B cell (primary cell): ENCODE results near the gene PHACTR2. TPM values are rescaled to one million over a fixed set of nuclear protein-coding genes. Genes with fewer than 3 reads are reported as not detected.

Experiments
- ATAC-seq: fragments of 200-7000 bp; cut with Tn5 transposase; one replicate; pipeline ENCODE4 v1.10.0; 2021; ENCODE audit warnings: low read depth, mild to moderate bottlenecking, moderate number of reproducible peaks, moderate library complexity
- CTCF ChIA-PET: fragments of 350-600 bp; sonication (Branson Sonifier 250); formaldehyde crosslinking; loops from one replicate; lab custom pipeline; 2021; ENCODE audit warnings: antibody characterized with exemption, inconsistent platforms; lab: Charles Lee
- POLR2A ChIA-PET: fragments of 350-600 bp; sonication (Branson Sonifier 250); formaldehyde crosslinking; loops from one replicate; lab custom pipeline; 2021; ENCODE audit warnings: antibody characterized with exemption; lab: Charles Lee
- DNase-seq: peaks from one replicate; pipeline ENCODE4 v3.0.0; 2013
- H2AFZ ChIP-seq: 2 replicates; pipeline ENCODE4 v1.6.1; 2012; ENCODE audit warnings: mild to moderate bottlenecking, low read depth, low read length; ENCODE audit not compliant: insufficient read depth, poor library complexity, severe bottlenecking
- H3K27ac ChIP-seq, 2 donors: 1 replicate in 1 of 2; 2 replicates in 1 of 2; pipeline ENCODE4 v1.5.1; 2012 to 2013; ENCODE audit warnings: low read length in 2 of 2, mild to moderate bottlenecking in 2 of 2, moderate library complexity in 1 of 2
- H3K27me3 ChIP-seq, 4 experiments: fragments of 200-600 bp in 1 of 4; sonication (generic) in 1 of 4; replicated peaks in 1 of 4; 1 replicate in 2 of 4; 2 replicates in 2 of 4; pipeline versions ENCODE4 v1.6.1 to v1.7.0; 2013 to 2016; ENCODE audit warnings: low read length in 3 of 4, mild to moderate bottlenecking in 2 of 4, mixed read lengths in 1 of 4, moderate library complexity in 1 of 4; ENCODE audit not compliant: insufficient read depth in 4 of 4, control insufficient read depth in 3 of 4; ENCODE audit errors: control extremely low read depth in 1 of 4
- H3K36me3 ChIP-seq, 2 experiments: replicated peaks in 1 of 2; 1 replicate in 1 of 2; 2 replicates in 1 of 2; pipeline versions ENCODE4 v1.6.1 to v1.7.1; 2013; ENCODE audit warnings: low read length in 1 of 2; ENCODE audit not compliant: insufficient read depth in 2 of 2, control insufficient read depth in 1 of 2; ENCODE audit errors: control extremely low read depth in 1 of 2, extremely low read depth in 1 of 2
- H3K4me1 ChIP-seq, 2 donors: fragments of 200-600 bp in 1 of 2; sonication (generic) in 1 of 2; 1 replicate in 1 of 2; 2 replicates in 1 of 2; pipeline versions ENCODE4 v1.5.1 to v1.6.1; 2013 to 2017; ENCODE audit warnings: low read length in 2 of 2; ENCODE audit not compliant: control insufficient read depth in 2 of 2, insufficient read depth in 2 of 2
- H3K4me2 ChIP-seq: replicated peaks from 2 replicates; pipeline ENCODE3; 2012; ENCODE audit warnings: mild to moderate bottlenecking, low read depth, low read length; ENCODE audit not compliant: poor library complexity, severe bottlenecking
- H3K4me3 ChIP-seq, 5 experiments: fragments of 200-600 bp in 1 of 5; sonication (generic) in 1 of 5; 1 replicate in 3 of 5; 2 replicates in 2 of 5; pipeline versions ENCODE4 v1.5.1 to v1.7.0; 2011 to 2016; ENCODE audit warnings: low read length in 4 of 5, mild to moderate bottlenecking in 4 of 5, low read depth in 2 of 5, control low read depth in 1 of 5, moderate library complexity in 1 of 5; ENCODE audit not compliant: insufficient read depth in 1 of 5; ENCODE audit errors: control extremely low read depth in 1 of 5, extremely low read depth in 1 of 5
- H3K79me2 ChIP-seq: fragments of 200-600 bp; sonication (generic); one replicate; pipeline ENCODE4 v1.6.0; 2016; ENCODE audit warnings: low read length; ENCODE audit not compliant: control insufficient read depth, insufficient read depth
- H3K9ac ChIP-seq: fragments of 200-600 bp; sonication (generic); 2 replicates; pipeline ENCODE4 v1.6.1; 2017; ENCODE audit warnings: mild to moderate bottlenecking, low read length, moderate library complexity
- H3K9me3 ChIP-seq, 3 donors: one replicate each; pipeline versions ENCODE4 v1.6.1 to v1.7.1; 2013; ENCODE audit warnings: low read length in 2 of 3; ENCODE audit not compliant: control insufficient read depth in 2 of 3, insufficient read depth in 1 of 3; ENCODE audit errors: control extremely low read depth in 1 of 3
- H4K20me1 ChIP-seq: 2 replicates; pipeline ENCODE4 v1.6.0; 2012; ENCODE audit warnings: mild to moderate bottlenecking, low read length; ENCODE audit not compliant: insufficient read depth, control insufficient read depth, poor library complexity, severe bottlenecking
- H3K27ac Mint-ChIP-seq: one replicate; pipeline ENCODE4 v1.8.0; 2021; ENCODE audit warnings: mixed read lengths
- H3K27me3 Mint-ChIP-seq: one replicate; pipeline ENCODE4 v1.8.0; 2021; ENCODE audit warnings: mixed read lengths
- H3K4me1 Mint-ChIP-seq: one replicate; pipeline ENCODE4 v1.8.0; 2021; ENCODE audit warnings: mixed read lengths
- H3K4me3 Mint-ChIP-seq: one replicate; pipeline ENCODE4 v1.8.0; 2021; ENCODE audit warnings: mixed read lengths
- H3K9me3 Mint-ChIP-seq: one replicate; pipeline ENCODE4 v1.8.0; 2022; ENCODE audit warnings: mixed read lengths; ENCODE audit not compliant: insufficient read depth
- CTCF ChIP-seq: fragments of 200-600 bp; IDR thresholded peaks from one replicate; pipeline ENCODE4 v1.8.0; 2022; ENCODE audit warnings: antibody characterized with exemption, mild to moderate bottlenecking
- EZH2 ChIP-seq: IDR thresholded peaks from 2 replicates; pipeline ENCODE4 v1.6.1; 2012; ENCODE audit warnings: borderline replicate concordance, low read depth, mild to moderate bottlenecking, moderate library complexity, low read length; ENCODE audit not compliant: insufficient read depth, poor library complexity, severe bottlenecking
- WGBS: methylation state at CpG from one replicate; pipeline ENCODE4 v1.1.5; 2013; ENCODE audit warnings: missing lambda C conversion rate; ENCODE audit not compliant: insufficient coverage; 5-methylcytosine and 5-hydroxymethylcytosine counted together
- intact Hi-C: fragments of 100-400 bp; cut with micrococcal nuclease; formaldehyde crosslinking; loops from one replicate; pipeline ENCODE4 v1.10.0; 2022
- polyA plus RNA-seq: library from polyadenylated mRNA; depleted of rRNA; stranded (reverse); fragments of >200 nt; gene quantifications from 2 replicates; pipeline ENCODE4 v1.2.3, GENCODE V29; 2012
- total RNA-seq, 2 donors: library from RNA; stranded (reverse); fragments of 120-200 nt in 1 of 2; gene quantifications; 1 replicate in 1 of 2; 2 replicates in 1 of 2; pipeline versions ENCODE4 v1.2.3 to v1.2.4, GENCODE V29; 2013 to 2022

The PHACTR2 gene
- total and polyA plus RNA-seq, 2 donors (not counting 1 experiment from before 2014, with no cell fraction given) = 1.1 to 10.6 TPM

GRCh38 chr6:143759666-143760065 lies 81.9 kb downstream of the PHACTR2 start:
- intact Hi-C loops = no loop called here
- Histone ChIP-seq H3K9me3 (no peaks in the 10 kb centered on the region), H3K4me2 (no peak overlapping the region), H3K36me3 (no peaks in the 10 kb centered on the region), H3K4me3 (no peak overlapping the region), H4K20me1 (no peaks in the 10 kb centered on the region), H3K79me2 (no peaks in the 10 kb centered on the region), H3K9ac (no peak overlapping the region), H2AFZ (no peak overlapping the region), H3K4me1 (no peaks in the 10 kb centered on the region), H3K27me3 (no peaks in the 10 kb centered on the region), H3K27ac (no peak overlapping the region)
- H3K4me1 Mint-ChIP-seq = peaks cover 3% of the 10 kb centered on the region
- H3K27me3 Mint-ChIP-seq = no peaks in the 10 kb centered on the region
- no peak for DNase-seq
- WGBS = 100% methylated on average over 2 of the region's 3 CpGs
- ChIA-PET POLR2A (no interaction called here), CTCF (no interaction called here)
- ATAC-seq = no peak
- H3K4me3 Mint-ChIP-seq = no peak overlapping the region
- TF ChIP-seq EZH2 = no peak
- TF ChIP-seq CTCF = no peak
- H3K27ac Mint-ChIP-seq = no peak overlapping the region
- no peaks in the 10 kb centered on the region for H3K9me3 Mint-ChIP-seq

GRCh38 chr6:143761074-143761473 lies 83.3 kb downstream of the PHACTR2 start:
- no peaks in the 10 kb centered on the region for H3K79me2 ChIP-seq
- Mint-ChIP-seq H3K27me3 (no peaks in the 10 kb centered on the region), H3K4me3 (no peak overlapping the region), H3K4me1 (peaks cover 3% of the 10 kb centered on the region), H3K27ac (no peak overlapping the region), H3K9me3 (no peaks in the 10 kb centered on the region)
- no peak for TF ChIP-seq CTCF
- TF ChIP-seq EZH2 = no peak
- H3K4me1 ChIP-seq = no peaks in the 10 kb centered on the region
- DNase-seq (no peak), ATAC-seq (no peak)
- no peaks in the 10 kb centered on the region for H4K20me1 ChIP-seq
- no peak overlapping the region for H2AFZ ChIP-seq
- H3K4me3 ChIP-seq = no peak overlapping the region
- no peaks in the 10 kb centered on the region for H3K27me3 ChIP-seq
- ChIA-PET POLR2A (no interaction called here), CTCF (no interaction called here)
- no peak overlapping the region for H3K27ac ChIP-seq
- no peaks in the 10 kb centered on the region for H3K36me3 ChIP-seq
- no peak overlapping the region for H3K9ac ChIP-seq
- H3K4me2 ChIP-seq = no peak overlapping the region
- intact Hi-C loops = no loop called here
- H3K9me3 ChIP-seq = no peaks in the 10 kb centered on the region
